Fibroblast of lung (primary cell): ENCODE measurements around the gene STAM2. TPM values are rescaled to one million over a fixed set of nuclear protein-coding genes. Genes with fewer than 3 reads are reported as not detected.
"Not testable (repeated sequence)": the region's sequence is repeated elsewhere in the genome, so short reads cannot be mapped to it uniquely, and the experiment has no call there.

Source experiments
- DNase-seq, 2 donors: peaks; one replicate each; pipeline versions ENCODE4 v3.0.0 to v3.0.0-alpha.2; 2010; ENCODE audit warnings: low read depth in 2 of 2
- H2AFZ ChIP-seq: 2 replicates; pipeline ENCODE4 v1.5.1; 2012; ENCODE audit warnings: low read length, control low read depth, inconsistent platforms
- H3K27ac ChIP-seq: 2 replicates; pipeline ENCODE4 v1.5.1; 2011; ENCODE audit warnings: low read length, control low read depth; ENCODE audit not compliant: insufficient read depth
- H3K27me3 ChIP-seq: 2 replicates; pipeline ENCODE4 v1.5.1; 2011; ENCODE audit warnings: mild to moderate bottlenecking, low read length; ENCODE audit not compliant: control insufficient read depth, insufficient read depth
- H3K36me3 ChIP-seq: 2 replicates; pipeline ENCODE4 v1.5.1; 2011; ENCODE audit warnings: low read length; ENCODE audit not compliant: control insufficient read depth, insufficient read depth
- H3K4me1 ChIP-seq: 2 replicates; pipeline ENCODE4 v1.5.1; 2011; ENCODE audit warnings: low read length; ENCODE audit not compliant: control insufficient read depth, insufficient read depth; ENCODE audit errors: extremely low read depth
- H3K4me2 ChIP-seq: 2 replicates; pipeline ENCODE4 v1.5.1; 2011; ENCODE audit warnings: low read length, control low read depth; ENCODE audit not compliant: insufficient read depth; ENCODE audit errors: extremely low read depth
- H3K4me3 ChIP-seq, 4 experiments: fragments of 200-600 bp in 1 of 4; sonication (generic) in 1 of 4; replicated peaks in 1 of 4; 2 replicates each; pipeline ENCODE4 v1.5.1; 2011 to 2016; ENCODE audit warnings: low read length in 4 of 4, low read depth in 3 of 4, mild to moderate bottlenecking in 3 of 4, control low read depth in 2 of 4, inconsistent platforms in 1 of 4, mixed read lengths in 1 of 4; ENCODE audit not compliant: insufficient read depth in 1 of 4; ENCODE audit errors: control extremely low read depth in 1 of 4
- H3K79me2 ChIP-seq: 2 replicates; pipeline ENCODE4 v1.5.1; 2012; ENCODE audit warnings: mild to moderate bottlenecking, low read length, inconsistent platforms; ENCODE audit not compliant: control insufficient read depth, insufficient read depth
- H3K9ac ChIP-seq: 2 replicates; pipeline ENCODE4 v1.5.1; 2011; ENCODE audit warnings: mild to moderate bottlenecking, low read length, control low read depth; ENCODE audit not compliant: insufficient read depth
- H3K9me3 ChIP-seq: 2 replicates; pipeline ENCODE4 v1.5.1; 2012; ENCODE audit warnings: low read depth, low read length; ENCODE audit not compliant: control insufficient read depth, insufficient read depth
- H4K20me1 ChIP-seq: 2 replicates; pipeline ENCODE4 v1.5.1; 2011; ENCODE audit warnings: low read length; ENCODE audit not compliant: control insufficient read depth, insufficient read depth; ENCODE audit errors: extremely low read depth
- CTCF ChIP-seq, 2 donors: IDR thresholded peaks in 1 of 2; conservative IDR thresholded peaks in 1 of 2; 1 replicate in 1 of 2; 2 replicates in 1 of 2; pipeline ENCODE4 v1.5.1; 2011 to 2012; ENCODE audit warnings: low read length in 2 of 2, control low read depth in 1 of 2, inconsistent platforms in 1 of 2, low read depth in 1 of 2, mild to moderate bottlenecking in 1 of 2
- EZH2 ChIP-seq: IDR thresholded peaks from 2 replicates; pipeline ENCODE4 v1.5.1; 2012; ENCODE audit warnings: low read length, control low read depth, mild to moderate bottlenecking; ENCODE audit errors: missing control alignments
- polyA plus RNA-seq, 2 donors: library from polyadenylated mRNA; depleted of rRNA in 1 of 2; stranded (reverse) in 1 of 2; unstranded in 1 of 2; fragments of >200 nt; gene quantifications; 2 replicates each; pipeline ENCODE4 v1.2.1, GENCODE V29; 2011 to 2012; ENCODE audit warnings: missing spikeins in 1 of 2
- total RNA-seq: library from RNA; depleted of rRNA; stranded (reverse); fragments of >200 nt; gene quantifications from 2 replicates; pipeline ENCODE4 v1.2.1, GENCODE V29; 2014

STAM2 gene
- total and polyA plus RNA-seq, 2 donors (not counting 1 experiment from before 2014, with no cell fraction given), result 43.3 to 44.2 TPM

- Histone ChIP-seq H3K36me3 (no peaks in the 10 kb centered on the region), H3K27me3 (peaks cover 8% of the 10 kb centered on the region), H3K9ac (no peak overlapping the region), H4K20me1 (no peaks in the 10 kb centered on the region), H3K4me2 (no peak overlapping the region), H2AFZ (no peak overlapping the region), H3K27ac (no peak overlapping the region), H3K79me2 (no peaks in the 10 kb centered on the region), H3K4me3 (no peak overlapping the region), H3K4me1 (no peaks in the 10 kb centered on the region), H3K9me3 (no peaks in the 10 kb centered on the region)
- TF ChIP-seq EZH2 (no peak), CTCF (conservative IDR thresholded peaks at IDR 0.05 in 1 of 2, IDR thresholded peaks at IDR 0.05 in 1 of 2; ENCODE audit: low read depth in 1 of 2, low read length in 2 of 2) (no peak)
- no peak for DNase-seq
These were observed 83.5 kb downstream of the STAM2 start for GRCh38 chr2:152092095-152092494.

GRCh38 chr2:152090726-152091125 lies 84.8 kb downstream of the STAM2 start:
- not testable (repeated sequence) for H3K27ac ChIP-seq, H3K79me2 ChIP-seq, H2AFZ ChIP-seq, H3K9ac ChIP-seq, H3K9me3 ChIP-seq, DNase-seq, H3K4me1 ChIP-seq, H3K36me3 ChIP-seq, H4K20me1 ChIP-seq, H3K4me3 ChIP-seq, H3K4me2 ChIP-seq, H3K27me3 ChIP-seq

- no peak overlapping the region for H3K4me3 ChIP-seq
- TF ChIP-seq EZH2 (no peak), CTCF (conservative IDR thresholded peaks at IDR 0.05 in 1 of 2, IDR thresholded peaks at IDR 0.05 in 1 of 2; ENCODE audit: low read depth in 1 of 2, low read length in 2 of 2) (no peak)
- H3K79me2 ChIP-seq, result no peaks in the 10 kb centered on the region
- no peak overlapping the region for H2AFZ ChIP-seq
- no peak for DNase-seq
- no peaks in the 10 kb centered on the region for H3K9me3 ChIP-seq
- no peaks in the 10 kb centered on the region for H4K20me1 ChIP-seq
- H3K4me2 ChIP-seq, result no peak overlapping the region
- no peak overlapping the region for H3K27ac ChIP-seq
- H3K4me1 ChIP-seq, result no peaks in the 10 kb centered on the region
- H3K36me3 ChIP-seq, result no peaks in the 10 kb centered on the region
- H3K9ac ChIP-seq, result no peak overlapping the region
- peaks cover 6% of the 10 kb centered on the region for H3K27me3 ChIP-seq
These were observed 86.3 kb downstream of the STAM2 start for GRCh38 chr2:152089238-152089637.
